Activated CD8-positive, alpha-beta memory T cell treated with anti-CD3 and anti-CD28 coated beads for 24 hours (primary cell): ENCODE results near the gene DYRK1A.

Experiments used
- DNase-seq: peaks from one replicate; pipeline ENCODE4 v3.0.0-alpha.2; 2020

The DYRK1A gene

DNA sequence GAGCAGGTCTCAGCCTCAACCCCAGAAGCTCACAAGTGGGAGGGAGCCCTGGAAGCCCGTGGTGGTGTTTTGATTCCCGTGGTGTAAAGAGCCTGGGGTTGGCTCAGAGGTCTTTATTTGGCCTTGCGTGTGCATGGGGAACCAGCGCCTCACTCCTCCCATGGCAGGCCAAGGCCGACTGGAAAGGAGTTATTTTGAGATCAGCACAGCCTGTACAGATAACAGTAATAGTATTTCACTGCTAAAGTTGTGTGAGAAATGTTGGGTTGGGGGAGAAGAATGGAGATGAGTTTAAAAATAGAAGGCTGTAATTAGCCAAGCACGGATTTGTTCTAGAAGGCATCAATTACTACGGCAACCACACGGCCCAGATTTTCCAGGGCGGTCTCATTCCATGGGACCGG is 186.5 kb downstream of the DYRK1A start:
- DNase-seq = peak; percentile 4

GRCh38 chr21:37554661-37555379 is 188.2 kb downstream of the DYRK1A start:
- DNase-seq = no peak

DNA sequence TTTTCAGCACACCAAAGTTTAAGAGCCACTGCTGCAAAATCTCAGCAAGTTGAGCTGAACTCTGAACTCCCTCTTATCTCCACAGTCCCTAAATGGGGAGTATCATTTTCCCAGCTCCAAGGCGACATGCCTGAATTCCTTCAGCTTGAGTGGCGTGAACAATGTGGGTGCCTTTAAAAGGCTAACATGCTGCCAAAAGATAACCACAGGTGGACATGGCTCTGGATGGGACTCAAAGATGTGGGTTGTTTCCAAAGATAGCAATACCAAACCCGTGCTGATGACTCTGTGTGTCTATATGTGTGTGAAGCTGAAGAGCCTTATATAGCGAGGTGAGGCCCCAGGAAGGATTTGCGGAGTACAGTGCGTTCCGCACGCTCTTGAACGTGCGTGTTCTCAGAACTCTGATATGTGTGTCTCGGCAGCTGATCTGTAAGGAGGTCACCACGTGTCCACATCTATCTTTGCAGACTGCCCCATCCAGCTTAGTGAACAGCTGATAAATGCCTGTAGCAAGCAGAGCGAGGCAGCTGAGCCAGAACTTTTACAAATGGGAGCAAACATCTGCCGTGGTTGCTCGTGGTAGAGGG is 189.2 kb downstream of the DYRK1A start:
- no peak for DNase-seq

DNA sequence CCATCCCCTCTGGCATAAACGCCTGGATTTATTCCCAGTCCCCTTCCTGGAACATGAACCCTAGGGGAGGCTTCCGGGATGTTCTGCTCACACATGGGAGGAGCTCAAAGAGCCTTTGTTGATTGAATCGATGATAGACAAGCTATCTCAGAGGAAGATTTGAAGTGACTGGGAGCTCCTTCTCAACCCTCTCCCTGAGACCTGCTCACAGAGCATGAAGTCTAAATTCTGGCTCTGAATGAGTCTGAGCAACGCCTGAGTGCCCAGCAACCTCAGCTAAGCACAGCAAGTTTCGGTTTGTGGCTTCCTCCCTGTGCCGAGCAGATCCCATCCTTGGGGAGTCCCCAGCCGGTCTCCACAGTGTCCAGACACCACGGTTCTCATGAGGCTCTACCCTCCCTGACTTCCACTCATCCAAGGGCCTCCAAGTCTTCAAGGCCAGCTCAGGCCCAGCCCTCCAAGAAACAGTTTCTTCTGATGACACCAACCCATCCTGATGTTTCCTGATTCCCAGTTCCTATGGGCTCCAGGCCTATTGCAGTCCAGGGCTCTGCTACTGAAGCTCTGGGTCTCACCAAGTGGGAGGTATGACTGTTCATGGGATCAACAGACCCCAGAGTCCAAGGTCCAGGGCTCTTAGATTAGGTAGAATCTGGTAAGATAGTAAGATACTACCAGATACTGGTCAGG is 190.8 kb downstream of the DYRK1A start:
- DNase-seq = no peak

- no peak for DNase-seq
These were observed 192.2 kb downstream of the DYRK1A start for GRCh38 chr21:37558676-37559211.

DNA sequence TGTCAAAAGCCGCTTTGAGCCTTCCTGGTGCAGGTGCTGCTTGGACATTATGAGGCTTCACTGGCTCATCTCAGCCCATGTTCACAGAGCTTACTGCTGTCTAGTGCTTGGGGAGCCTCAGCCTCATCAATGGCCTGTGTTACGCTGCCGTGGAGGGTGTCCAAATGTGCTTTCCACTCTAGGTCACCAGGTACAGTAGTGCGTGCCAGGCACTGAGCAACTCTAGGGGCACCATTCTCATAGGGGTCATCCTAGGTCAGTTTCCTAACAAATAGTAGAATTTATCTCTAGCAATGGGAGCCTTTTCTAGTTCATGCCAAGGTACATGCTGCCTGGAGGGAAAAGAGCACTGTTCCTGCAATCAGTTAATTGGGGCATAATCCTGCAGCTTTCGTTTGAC is 193.8 kb downstream of the DYRK1A start:
- no peak for DNase-seq

- no peak for DNase-seq
These were observed 194.9 kb downstream of the DYRK1A start for GRCh38 chr21:37561506-37561905.

DNA sequence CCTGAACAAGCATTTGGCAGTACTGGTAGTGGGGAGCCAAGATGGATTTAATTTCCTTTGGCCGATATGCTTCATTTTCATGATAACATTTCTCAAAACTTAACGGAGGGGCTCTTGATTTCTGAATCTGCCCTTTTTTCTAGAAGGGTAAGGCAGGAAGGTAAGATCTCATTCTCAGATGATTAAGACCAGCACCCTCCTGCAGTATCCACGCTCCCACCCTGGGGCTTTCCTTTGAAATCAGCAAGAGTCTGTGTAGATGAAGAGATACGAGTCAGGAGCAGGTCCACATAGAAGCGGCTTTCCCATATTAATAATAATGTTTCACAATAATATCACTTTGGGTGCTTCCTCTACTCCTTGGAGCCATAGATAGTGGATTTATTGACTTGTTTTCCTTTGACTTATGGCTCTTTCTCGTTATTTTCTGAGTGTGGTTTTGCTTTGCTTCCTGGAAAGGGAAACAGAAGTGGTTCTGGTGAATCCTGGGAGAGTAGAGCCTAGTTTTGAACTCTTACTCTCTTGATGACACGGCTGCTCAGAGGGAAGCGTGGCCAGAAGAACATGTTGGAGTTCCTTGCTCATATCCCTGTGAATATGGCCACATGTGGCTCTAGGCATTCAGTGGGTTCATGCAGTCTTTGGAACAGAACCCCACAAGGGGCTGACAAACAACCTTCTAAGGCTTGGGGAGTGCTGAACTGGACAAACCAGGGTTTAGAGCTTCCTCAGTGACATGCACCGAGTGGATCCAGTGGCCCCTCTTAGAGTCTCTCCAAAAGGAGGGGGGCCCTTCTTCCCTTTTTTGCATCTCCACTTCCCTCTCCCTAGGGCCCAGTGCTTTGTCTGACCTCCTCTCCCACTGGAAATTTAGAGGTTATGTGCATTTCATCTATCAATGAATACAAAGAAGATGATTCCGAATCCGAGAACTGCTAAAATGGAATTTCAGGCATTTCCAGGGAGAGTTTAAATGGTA is 195.7 kb downstream of the DYRK1A start:
- no peak for DNase-seq

GRCh38 chr21:37562920-37563640 is 196.5 kb downstream of the DYRK1A start:
- no peak for DNase-seq

DNA sequence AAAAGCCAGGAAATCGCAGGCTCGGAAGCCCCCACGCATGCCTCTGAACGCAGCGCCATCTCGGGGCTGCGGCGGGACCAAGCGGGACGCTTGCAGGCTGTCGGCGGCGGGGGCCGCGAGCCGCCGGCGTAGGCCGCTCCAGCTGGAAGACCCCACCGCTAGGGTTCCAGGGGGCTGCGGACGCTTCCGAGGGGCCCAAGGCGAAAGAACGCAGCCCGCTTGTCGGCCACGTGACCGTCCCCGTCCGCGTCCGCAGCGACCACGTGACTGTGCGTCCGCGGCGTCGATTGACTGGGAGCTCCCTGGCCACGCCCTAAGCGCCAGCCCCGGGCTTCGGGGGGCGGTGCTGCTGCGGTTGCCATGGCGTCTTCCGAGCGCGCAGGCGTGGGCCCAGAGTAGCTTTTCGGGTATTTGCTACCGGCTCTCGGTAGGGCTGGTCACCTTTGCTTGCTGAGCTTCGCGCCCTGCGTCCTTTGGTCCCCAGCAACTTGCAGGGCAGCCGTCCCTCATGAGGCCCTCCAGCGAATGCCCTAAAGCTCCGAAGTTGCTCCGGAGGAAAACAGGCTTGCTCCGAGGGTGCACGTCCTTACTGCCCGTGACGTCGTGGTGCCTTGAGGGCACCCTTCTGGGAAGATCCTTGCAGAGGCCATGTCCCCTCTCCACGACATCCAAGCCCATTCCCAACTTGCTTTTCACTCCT is 197.2 kb downstream of the DYRK1A start:
- peak; percentile 95 for DNase-seq

GRCh38 chr21:37564341-37564923 is 197.9 kb downstream of the DYRK1A start:
- peak; percentile 93 for DNase-seq

- no peak for DNase-seq
These were observed 198.5 kb downstream of the DYRK1A start for GRCh38 chr21:37564924-37565529.

DNA sequence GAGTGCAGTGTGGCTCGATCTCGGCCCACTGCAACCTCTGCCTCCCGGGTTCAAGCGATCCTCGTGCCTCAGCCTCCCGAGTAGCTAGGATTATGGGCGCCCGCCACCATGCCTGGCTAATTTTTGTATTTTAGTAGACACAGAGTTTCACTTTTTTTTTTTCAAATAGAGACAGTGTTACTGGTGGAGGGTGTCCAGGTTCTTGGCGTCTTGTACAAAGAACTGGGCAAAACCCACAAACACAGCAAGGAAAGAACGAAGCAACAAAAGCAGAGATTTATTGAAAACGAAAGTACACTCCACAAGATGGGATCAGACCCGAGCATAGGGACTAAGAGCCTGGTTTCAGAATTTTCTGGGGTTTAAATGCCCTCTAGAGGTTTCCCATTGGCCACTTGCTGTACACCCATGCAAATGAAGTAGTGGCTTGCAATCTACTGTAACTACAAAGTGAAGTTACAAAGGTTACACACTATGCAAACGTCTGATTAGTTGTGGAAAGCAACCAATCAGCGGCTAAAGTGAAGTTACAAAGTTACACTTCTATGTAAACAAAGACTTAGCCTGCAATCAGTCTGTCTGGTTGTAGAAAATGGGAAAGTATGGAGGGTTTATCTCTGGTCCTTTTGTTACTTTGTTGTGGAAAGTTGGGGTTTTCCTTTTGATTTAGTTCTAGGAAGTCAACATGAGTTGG is 199.1 kb downstream of the DYRK1A start:
- peak; percentile 28 for DNase-seq

- DNase-seq = peak; percentile 35
These were observed 200.4 kb downstream of the DYRK1A start for GRCh38 chr21:37566790-37567615.

DNA sequence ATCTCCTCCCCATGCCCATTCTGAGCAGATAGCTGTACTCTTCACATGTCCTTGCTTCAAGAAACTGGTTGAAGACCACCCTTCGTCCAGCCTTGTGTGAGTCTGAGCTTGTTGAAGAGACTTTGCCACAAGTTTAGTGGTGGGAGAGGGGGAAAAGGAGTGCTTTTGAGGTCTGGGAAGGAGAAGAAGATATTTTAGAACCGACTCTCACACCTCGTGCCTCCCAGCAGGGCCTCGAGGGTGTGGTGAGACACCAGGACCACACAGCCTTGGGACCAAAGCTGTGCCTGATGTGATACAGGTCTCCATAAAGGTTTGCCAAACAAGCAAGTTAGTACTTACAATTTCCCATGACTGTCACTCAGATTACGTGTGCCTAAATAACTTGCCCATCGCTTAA is 201.8 kb downstream of the DYRK1A start:
- no peak for DNase-seq

DNA sequence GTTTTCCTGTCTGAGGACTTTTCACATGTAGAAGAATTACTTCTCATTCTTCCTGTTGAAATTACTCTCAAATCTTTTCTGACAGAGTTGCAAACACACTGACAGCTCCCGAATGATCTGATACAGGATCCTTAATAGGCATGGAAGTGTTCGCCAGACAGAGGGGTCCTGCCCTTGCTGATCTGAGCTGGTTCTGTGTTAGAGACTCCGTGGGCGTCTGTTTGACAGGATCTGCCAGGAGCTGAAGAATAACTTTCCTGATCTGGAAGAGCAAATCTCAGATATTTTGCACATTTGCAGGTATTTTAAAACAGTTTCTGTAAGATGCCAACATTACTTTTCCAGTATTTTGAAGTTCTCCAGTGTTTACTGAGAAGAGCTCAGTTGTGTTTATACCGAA is 202.3 kb downstream of the DYRK1A start:
- DNase-seq = no peak

GRCh38 chr21:37571442-37571841 is 204.9 kb downstream of the DYRK1A start:
- DNase-seq = no peak

DNA sequence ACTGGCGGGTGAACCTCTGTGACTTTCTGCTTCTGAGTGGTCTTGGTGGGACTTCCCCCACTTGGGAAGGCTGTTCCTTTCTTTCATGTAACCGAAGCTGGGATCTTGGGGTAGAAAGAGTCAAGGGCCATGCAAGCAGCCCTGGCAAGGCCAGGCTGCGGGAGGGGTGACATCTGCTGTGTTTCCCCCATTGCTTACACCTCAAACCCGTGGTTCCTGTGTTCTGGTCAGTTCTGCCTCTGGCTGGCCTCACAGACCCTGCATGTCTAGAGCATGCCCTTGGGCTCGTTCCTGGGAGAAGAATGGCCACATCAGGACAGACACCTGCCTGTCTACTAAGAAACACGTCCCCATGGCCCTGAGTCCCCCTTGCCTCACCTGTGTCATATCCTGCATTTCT is 207.7 kb downstream of the DYRK1A start:
- DNase-seq = no peak

- DNase-seq = no peak
These were observed 208.2 kb downstream of the DYRK1A start for GRCh38 chr21:37574751-37575150.
